ENCODE results near the gene LIMCH1. TPM values are rescaled to one million over a fixed set of nuclear protein-coding genes. Genes with fewer than 3 reads are reported as not detected.

The LIMCH1 gene
- total RNA-seq, 1 donor from 2014 or later: 6.8 TPM

GRCh38 chr4:41548305-41548880, 10.4 kb downstream of the LIMCH1 start:
- Histone ChIP-seq H3K4me3 (ENCODE audit: low read depth, low read length) (no peak overlapping the region), H3K27me3 (ENCODE audit: control insufficient read depth, insufficient read depth, low read length) (no peaks in the 10 kb centered on the region), H3K36me3 (ENCODE audit: control insufficient read depth, insufficient read depth, low read length) (no peaks in the 10 kb centered on the region)
- no peak for TF ChIP-seq CTCF (IDR thresholded peaks at IDR 0.05; ENCODE audit: insufficient read depth, low read length, severe bottlenecking)
- DNase-seq (ENCODE audit: low read depth) (no peak), FAIRE-seq (no peak)

GRCh38 chr4:41549478-41549877, 11.5 kb downstream of the LIMCH1 start:
- no peaks in the 10 kb centered on the region for H3K27me3 ChIP-seq (ENCODE audit: control insufficient read depth, insufficient read depth, low read length)
- TF ChIP-seq CTCF (IDR thresholded peaks at IDR 0.05; ENCODE audit: insufficient read depth, low read length, severe bottlenecking): no peak
- H3K36me3 ChIP-seq (ENCODE audit: control insufficient read depth, insufficient read depth, low read length): no peaks in the 10 kb centered on the region
- DNase-seq (ENCODE audit: low read depth) (no peak), FAIRE-seq (no peak)
- no peak overlapping the region for H3K4me3 ChIP-seq (ENCODE audit: low read depth, low read length)

GRCh38 chr4:41550308-41550707, 12.4 kb downstream of the LIMCH1 start:
- Histone ChIP-seq H3K36me3 (ENCODE audit: control insufficient read depth, insufficient read depth, low read length) (no peaks in the 10 kb centered on the region), H3K27me3 (ENCODE audit: control insufficient read depth, insufficient read depth, low read length) (no peaks in the 10 kb centered on the region)
- no peak for FAIRE-seq

GRCh38 chr4:41551536-41551935, 13.6 kb downstream of the LIMCH1 start:
- no peaks in the 10 kb centered on the region for H3K36me3 ChIP-seq (ENCODE audit: control insufficient read depth, insufficient read depth, low read length)
- no peak for TF ChIP-seq CTCF (IDR thresholded peaks at IDR 0.05; ENCODE audit: insufficient read depth, low read length, severe bottlenecking)
- FAIRE-seq: no peak

More at GRCh38 chr4:41550308-41550707, 12.4 kb downstream of the LIMCH1 start:
- no peak overlapping the region for H3K4me3 ChIP-seq (ENCODE audit: low read depth, low read length)
- TF ChIP-seq CTCF (IDR thresholded peaks at IDR 0.05; ENCODE audit: insufficient read depth, low read length, severe bottlenecking): no peak
- no peak for DNase-seq (ENCODE audit: low read depth)

GRCh38 chr4:41554905-41555304, 16.9 kb downstream of the LIMCH1 start:
- FAIRE-seq (no peak), DNase-seq (ENCODE audit: low read depth) (no peak)
- no peaks in the 10 kb centered on the region for H3K27me3 ChIP-seq (ENCODE audit: control insufficient read depth, insufficient read depth, low read length)
- TF ChIP-seq CTCF (IDR thresholded peaks at IDR 0.05; ENCODE audit: insufficient read depth, low read length, severe bottlenecking): no peak
- H3K36me3 ChIP-seq (ENCODE audit: control insufficient read depth, insufficient read depth, low read length): no peaks in the 10 kb centered on the region
- H3K4me3 ChIP-seq (ENCODE audit: low read depth, low read length): no peak overlapping the region

More at GRCh38 chr4:41551536-41551935, 13.6 kb downstream of the LIMCH1 start:
- DNase-seq (ENCODE audit: low read depth): no peak
- H3K4me3 ChIP-seq (ENCODE audit: low read depth, low read length): no peak overlapping the region
- no peaks in the 10 kb centered on the region for H3K27me3 ChIP-seq (ENCODE audit: control insufficient read depth, insufficient read depth, low read length)

GRCh38 chr4:41556526-41556925, 18.6 kb downstream of the LIMCH1 start:
- no peak for TF ChIP-seq CTCF (IDR thresholded peaks at IDR 0.05; ENCODE audit: insufficient read depth, low read length, severe bottlenecking)
- no peak overlapping the region for H3K4me3 ChIP-seq (ENCODE audit: low read depth, low read length)
- H3K27me3 ChIP-seq (ENCODE audit: control insufficient read depth, insufficient read depth, low read length): no peaks in the 10 kb centered on the region
- H3K36me3 ChIP-seq (ENCODE audit: control insufficient read depth, insufficient read depth, low read length): no peaks in the 10 kb centered on the region
- DNase-seq (ENCODE audit: low read depth) (no peak), FAIRE-seq (no peak)

Data from bronchial epithelial cell (primary cell).